Activated CD4-positive, CD25-positive, alpha-beta regulatory T cell (primary cell): ENCODE measurements around the gene MRPL14.

ENCODE experiments used
- DNase-seq, 4 experiments: peaks; one replicate each; lab custom pipeline; 2025; lab: John Stamatoyannopoulos, UW

MRPL14 gene

DNA sequence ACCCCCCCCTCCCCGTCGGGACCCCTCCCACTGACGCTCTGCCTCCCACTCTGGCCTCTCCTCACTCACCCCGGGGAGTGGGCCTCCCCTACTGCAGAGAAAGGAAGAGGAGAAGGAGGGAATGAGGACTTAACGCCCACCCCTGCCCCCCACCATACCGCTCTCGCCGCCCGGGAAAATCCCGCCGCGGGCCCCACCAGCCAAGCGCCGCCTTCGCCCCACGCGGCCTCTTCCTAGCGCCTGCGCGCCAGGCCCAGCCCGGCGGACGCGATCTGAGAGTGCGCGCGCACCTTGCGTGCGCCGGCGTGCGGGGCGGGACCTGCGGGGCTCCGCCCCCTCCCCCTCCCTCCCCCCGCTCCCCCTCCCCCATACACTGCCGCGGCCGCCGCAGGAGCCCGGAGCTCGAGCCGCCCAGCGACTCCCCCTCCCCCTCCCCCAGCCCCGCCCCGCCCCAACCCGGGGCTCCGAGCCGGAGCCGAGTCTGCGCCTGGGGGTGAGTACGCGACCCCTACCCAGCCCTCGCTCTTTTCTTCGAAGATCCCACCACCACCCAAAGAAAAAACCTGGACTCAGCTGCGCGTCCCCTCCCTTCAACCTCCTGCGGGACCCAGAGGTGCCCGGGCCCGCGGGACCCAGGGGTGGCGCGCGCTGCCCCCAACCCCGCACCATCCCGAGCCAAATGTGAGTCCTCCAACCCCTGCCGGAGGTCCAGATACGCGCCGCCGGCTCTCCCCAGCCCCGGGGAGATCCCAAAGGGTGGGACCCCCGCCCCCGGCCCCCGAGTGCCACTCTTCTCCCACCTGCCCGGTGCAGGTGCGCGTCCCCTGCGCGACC is at the start of gene MRPL14, which contains the start of gene TMEM63B:
MRPL14 (minus strand) TSS at position 267 of the 834 bp plus-strand sequence. CDS start 10,841 bp downstream, outside the sequence.
TMEM63B (plus strand) TSS at position 369 of the 834 bp plus-strand sequence. CDS start 7,031 bp downstream, outside the sequence.
- peak; percentile 75 to 85 (median 80) for DNase-seq

DNA sequence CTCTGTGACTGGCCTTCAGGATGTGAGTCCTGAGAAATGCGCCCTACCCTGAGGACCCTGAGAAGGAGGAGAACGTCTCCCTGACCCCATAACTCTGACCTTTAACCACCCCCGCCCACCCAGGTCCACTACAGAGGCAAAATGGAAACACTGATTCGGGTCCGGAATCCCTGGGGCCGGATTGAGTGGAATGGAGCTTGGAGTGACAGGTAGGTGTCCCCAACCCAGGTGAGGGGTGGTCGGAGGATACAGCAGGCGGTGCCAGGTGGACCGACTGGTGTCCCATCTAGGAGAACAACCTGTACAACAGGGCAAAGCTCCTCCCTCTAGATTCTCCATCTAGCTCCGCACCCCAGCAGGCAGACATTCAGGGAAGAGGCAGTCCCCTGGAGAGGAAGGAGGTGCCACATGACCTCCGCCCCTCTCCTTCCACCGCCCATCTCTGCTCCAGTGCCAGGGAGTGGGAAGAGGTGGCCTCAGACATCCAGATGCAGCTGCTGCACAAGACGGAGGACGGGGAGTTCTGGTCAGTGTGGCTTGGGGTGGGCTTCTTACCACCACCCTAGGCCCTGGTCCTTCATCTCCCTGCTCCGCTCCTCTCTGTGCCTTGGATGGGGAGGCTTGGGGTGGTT is 49.0 kb upstream of the MRPL14 start:
- DNase-seq, result no peak

DNA sequence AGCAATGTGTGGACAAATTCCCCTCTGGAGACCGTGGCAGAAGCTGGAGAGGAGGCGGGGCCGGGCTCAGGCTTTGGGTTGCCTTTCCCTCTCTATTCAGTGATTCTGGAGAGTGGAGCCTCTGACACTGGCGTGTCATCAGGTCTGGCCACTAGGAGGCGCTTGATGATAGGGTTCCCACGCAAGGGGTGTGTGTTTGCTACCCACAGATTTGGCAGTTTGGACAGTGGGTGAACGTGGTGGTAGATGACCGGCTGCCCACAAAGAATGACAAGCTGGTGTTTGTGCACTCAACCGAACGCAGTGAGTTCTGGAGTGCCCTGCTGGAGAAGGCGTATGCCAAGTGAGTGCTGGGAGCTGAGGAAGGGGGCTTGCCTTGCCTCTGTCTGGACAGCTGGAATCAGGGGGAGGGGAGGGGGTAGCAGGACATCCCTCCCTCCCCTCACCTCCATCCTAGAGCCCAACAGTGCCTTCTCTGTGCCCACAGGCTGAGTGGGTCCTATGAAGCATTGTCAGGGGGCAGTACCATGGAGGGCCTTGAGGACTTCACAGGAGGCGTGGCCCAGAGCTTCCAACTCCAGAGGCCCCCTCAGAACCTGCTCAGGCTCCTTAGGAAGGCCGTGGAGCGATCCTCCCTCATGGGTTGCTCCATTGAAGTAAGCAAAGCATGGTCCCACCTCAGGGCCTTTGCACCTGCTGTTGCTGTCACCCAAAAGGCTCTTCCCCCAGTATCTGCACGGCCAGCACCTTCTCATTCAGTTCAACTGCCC is 45.7 kb upstream of the MRPL14 start:
- DNase-seq, result peak; percentile 48 to 62 (median 61)

DNA sequence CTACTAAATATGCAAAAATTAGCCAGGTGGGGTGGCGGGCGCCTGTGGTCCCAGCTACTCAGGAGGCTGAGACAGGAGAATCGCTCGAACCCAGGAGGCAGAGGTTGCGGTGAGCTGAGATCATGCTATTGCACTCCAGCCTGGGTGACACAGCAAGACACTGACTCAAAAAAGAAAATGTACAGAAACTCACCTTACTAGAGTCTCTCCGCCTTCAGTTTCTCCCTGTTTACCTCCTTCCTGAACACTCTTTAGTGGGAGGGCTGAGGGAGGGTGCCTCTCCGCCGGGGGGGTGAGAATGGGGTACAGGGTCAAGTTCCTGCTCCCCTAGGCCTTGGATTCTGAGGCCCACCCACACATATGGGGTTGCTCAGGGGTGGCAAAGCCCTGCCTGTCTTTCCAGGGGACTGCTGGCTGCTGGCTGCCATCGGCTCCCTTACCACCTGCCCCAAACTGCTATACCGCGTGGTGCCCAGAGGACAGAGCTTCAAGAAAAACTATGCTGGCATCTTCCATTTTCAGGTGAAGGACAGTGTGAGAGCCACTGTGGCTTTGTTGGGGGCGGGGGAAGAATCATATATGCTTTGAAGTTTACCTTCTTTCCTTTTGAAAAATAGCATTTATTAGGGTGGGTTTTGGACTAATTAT is 44.8 kb upstream of the MRPL14 start:
- DNase-seq, result no peak

DNA sequence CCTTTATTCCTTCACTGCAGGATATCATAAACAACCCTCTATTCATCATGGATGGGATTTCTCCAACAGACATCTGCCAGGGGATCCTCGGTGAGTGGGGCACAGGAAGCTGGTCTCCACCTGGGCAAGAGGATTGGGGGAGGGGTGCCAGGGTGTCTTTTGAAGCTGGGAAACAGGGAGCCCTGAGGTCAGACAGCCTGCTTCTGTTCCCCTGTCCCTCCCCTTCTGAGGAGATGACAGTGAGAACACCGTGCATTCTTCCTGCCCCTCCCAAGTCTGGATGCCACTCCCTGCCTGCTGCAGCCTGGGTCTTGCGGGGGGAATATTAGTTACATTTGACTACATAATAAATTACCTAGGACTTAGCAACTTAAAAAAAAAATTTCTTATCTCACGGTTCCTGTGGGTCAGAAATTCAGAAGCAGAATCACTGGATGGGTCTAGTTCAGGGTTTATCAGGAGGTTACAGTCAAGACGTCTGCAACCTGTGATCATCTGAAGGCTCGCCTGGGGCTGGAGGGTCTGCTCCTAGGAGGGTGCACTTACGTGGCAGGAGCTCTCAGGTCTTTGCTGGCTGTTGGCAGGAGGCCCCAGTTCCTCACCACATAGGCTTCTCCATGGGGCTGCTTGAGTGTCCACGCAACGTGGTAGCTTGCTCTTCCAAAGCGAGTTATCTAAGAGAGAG is 42.8 kb upstream of the MRPL14 start:
- DNase-seq, result no peak

DNA sequence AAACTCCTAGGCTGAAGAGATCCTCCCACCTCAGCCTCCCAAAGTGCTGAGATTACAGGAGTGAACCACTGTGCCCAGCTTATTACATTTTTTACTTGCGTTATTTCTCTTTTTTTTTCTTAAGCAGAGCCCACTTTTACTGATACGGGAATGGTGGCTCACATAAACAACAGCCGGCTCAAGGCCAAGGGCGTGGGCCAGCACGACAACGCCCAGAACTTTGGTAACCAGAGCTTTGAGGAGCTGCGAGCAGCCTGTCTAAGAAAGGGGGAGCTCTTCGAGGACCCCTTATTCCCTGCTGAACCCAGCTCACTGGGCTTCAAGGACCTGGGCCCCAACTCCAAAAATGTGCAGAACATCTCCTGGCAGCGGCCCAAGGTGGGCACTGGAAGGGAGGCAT is 41.9 kb upstream of the MRPL14 start:
- no peak for DNase-seq

DNA sequence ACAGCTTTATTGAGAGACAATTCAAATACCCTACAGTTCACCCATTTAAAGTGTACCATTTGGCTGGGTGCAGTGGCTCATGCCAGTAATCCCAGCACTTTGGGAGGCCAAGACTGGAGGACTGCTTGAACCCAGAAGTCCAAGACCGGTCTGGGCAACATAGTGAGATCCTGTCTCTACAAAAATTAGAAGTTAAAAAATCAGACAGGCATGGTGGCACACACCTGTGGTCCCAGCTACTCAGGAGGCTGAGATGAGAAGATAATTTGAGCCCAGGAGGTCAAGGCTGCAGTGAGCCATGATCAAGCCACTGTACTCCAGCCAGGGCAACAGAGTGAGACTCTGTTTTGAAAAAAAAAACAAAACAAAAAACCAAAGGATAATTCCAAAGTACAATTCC is 40.3 kb upstream of the MRPL14 start:
- no peak for DNase-seq

DNA sequence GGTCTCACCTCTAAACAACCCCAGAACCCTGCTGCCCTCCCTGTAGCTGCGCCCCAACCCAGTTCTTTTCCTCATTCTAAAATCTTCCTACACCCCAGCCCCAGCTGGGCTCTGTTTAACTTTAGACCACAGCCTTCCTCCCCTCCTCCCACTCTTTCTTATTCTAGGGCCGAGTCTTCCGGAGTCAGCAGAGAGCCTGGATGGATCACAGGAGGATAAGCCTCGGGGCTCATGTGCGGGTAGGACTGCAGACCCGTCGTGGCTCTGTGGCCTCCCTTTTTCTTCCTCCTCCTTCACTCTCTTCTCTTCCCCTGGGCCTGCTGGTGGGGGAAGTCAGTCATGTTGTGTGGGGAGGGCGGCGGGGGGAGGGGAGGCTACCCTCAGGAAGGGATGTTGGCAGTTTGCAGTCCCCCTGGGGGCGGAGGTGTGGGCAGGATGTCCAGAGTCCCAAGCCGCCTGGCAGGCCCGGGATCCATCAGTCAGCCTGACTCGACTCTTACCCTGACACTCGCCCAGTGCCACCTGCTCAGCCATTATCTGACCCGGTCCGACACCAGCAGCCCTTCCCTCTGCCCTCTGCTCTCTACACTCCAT is 39.4 kb upstream of the MRPL14 start:
- DNase-seq, result no peak

DNA sequence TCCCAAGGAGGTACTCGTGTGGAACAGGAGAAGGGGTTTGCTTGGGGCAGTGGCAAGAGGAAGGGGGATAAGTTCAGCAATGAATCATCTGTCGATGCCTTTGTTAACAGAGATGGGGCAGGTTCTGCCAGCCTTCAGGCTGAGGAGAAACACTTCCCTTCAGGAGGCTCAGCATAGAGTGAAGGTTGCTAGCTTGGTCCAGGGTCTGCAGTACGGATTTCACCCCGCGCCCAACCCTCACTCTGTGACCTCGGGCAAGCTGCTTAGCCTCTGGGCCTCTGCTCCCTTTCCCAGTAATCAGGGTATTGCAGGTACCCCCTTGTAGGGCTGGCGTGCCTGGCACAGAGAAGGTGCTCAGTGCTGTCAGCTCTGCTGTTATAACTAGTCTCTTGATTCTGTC is 38.9 kb upstream of the MRPL14 start:
- no peak for DNase-seq

DNA sequence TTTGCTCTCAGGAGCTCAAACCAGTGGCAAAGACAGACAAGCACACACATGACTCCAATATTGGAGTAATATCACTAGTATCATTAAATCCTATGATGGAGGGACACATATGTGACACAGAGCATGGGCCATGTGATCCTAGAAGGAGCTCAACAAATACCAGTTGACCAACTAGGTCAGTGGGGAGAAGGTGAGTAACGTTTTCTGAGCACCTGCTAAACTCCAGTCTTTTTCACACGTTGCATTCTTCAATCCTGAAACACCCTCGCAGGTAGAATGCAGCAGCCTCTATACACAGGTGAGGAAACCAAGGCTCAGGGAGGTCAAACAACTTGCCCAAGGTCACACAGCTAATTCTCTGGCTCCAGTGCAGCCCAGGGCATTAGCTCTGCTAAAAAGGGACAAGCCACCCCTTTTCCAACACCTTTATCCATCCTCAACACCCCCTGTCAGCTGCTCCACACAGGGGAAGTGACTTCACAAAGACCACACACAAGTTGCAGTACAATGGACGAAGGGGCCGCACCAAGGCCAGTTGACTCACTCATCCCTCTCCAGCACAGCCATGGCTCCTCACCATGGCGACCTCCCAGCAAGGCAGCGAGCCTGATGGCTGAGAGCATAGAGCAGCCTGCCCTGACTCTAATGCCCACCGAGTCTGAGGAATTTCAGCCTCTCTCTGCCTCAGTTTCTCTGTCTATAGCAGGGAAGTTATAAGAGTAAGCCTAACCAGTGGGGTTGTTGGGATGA is 35.8 kb upstream of the MRPL14 start:
- no peak for DNase-seq

DNA sequence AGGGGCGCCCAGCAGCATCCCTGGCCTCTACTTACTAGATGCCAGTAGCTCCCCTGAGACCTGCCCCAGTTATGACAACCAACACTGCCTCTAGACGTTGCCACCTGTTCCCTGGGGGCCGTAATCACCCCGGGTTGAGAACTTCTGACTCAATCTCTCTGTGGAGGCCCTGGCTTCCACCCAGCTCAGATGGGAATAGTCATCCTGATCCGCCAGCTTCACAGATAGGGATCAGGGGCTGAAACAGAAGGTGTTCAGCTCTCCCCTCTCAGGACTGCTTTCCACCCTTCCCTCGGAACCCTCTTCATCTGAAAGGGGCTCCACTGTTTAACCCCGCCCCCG is 34.7 kb upstream of the MRPL14 start:
- DNase-seq, result no peak

DNA sequence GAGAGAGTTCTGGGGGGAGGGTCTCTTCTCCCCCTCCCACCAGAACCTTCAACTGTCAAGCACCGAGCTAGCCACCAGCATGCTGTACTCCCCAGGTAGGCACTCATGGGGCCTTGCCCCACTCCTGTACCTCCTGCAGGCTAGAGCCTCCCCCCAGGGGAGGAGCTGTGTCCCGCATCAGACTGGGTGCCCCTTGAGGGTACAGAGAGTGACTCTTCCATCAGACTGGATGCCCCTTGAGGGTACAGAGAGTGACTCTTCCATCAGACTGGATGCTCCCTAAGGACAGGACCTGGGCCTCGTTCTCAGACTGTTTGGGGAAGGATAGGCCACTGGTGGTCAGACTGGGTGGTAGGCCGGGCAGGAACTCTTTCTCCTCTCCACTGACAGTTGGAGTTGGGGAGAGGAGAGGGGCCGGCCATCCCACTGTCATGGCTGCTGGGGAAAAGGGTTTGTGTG is 31.5 kb upstream of the MRPL14 start, which contains the start of gene CAPN11:
CAPN11 (plus strand) TSS at position 51 of the 459 bp plus-strand sequence; CDS start at position 80, 29 bp downstream.
- no peak for DNase-seq

DNA sequence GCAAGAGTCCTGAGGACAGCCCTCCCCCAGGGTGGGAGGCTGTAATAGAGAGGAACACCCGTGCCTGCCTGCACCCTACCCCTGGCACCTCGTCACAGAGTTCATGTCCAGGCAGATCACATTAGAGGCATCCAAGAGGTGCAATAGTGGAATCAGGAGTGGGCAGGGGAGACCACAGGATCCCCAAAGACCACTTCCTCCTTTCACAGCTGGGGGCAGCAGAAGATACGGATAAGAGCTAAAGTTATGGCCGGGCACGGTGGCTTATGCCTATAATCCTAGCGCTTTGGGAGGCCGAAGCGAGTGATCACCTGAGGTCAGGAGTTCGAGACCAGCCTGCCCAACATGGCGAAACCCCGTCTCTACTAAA is 29.9 kb upstream of the MRPL14 start:
- no peak for DNase-seq

DNA sequence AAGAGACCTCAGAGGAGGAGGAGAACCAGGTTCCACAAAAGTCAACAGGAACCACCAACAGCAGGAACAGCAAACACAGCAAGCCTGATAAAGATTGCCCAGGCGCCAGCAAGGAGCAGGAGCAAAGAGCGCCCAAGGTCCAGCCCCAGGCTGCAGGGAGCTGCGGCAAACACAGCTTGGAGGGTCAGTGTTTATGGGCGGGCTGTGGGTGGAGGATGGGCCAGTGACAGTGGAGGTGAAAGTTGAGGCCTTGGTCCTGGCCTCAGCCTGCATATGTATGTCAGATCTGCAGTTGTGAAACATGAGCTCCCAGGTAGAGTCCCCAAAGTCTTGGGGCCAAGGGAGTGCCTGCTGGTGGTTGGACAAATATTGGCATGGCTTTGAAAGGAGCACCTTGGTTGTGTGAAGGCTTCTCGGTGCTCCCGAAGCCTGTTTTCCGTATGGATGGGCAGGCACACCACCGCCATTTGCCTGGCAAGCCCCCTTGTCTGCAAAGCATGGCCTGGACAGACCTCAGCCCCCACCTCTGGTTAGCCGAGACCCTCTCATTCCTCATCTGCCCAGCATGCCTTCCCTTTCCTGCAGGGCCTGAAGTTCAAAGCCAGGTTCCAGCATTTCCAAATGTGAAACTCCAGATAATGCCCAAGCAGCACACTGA is 29.4 kb upstream of the MRPL14 start:
- no peak for DNase-seq

DNA sequence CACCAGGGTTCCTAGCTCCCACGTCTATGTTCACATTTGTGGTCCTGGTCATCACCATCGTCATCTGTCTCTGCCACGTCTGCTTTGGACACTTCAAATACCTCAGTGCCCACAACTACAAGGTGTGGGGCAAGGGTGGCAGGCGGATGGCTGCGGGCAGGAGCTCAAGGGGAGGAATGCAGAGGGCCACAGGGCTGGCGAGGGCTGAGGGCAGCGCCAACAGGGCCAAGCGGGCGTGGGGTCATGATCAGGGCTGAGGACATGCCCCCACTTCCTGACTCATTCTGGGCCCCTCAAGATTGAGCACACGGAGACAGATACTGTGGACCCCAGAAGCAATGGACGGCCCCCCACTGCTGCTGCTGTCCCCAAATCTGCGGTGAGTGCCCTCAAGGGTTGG is 26.8 kb upstream of the MRPL14 start:
- DNase-seq, result no peak

DNA sequence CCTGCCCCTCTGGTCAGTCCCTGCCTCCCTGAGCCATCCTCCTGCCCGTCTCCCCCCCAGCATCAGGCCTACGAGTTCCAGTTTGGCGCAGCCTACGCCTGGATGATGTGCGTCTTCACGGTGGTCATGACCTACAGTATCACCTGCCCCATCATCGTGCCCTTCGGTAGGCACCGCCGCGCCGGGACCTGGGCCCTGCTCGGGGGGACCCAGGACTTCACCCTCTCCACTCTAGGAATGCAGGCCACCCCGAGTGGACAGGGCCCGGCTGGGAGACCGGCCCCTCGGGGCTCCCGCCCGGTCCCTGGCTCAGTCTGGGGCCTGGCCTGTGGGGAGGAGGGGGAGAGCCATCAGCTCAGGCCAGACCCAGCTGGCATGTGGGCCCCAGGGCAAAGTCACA is 25.3 kb upstream of the MRPL14 start:
- DNase-seq, result no peak

DNA sequence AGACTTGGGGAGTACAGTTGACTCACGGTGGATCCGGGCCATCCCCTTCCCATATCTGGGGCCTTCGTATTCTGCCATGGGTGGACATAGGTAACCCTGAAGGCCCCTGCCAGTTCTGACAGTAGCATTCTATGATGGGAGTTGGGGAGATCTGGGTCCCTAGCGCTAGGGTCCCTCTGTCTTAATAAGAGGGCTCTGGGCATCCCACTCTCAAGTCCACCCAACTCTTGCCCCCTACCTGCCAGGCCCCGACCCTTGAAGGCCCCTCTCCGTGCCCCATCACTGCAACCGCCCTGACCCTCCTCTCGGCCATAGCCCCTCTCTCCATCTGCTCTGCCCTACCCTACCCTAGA is 24.8 kb upstream of the MRPL14 start:
- DNase-seq, result no peak

DNA sequence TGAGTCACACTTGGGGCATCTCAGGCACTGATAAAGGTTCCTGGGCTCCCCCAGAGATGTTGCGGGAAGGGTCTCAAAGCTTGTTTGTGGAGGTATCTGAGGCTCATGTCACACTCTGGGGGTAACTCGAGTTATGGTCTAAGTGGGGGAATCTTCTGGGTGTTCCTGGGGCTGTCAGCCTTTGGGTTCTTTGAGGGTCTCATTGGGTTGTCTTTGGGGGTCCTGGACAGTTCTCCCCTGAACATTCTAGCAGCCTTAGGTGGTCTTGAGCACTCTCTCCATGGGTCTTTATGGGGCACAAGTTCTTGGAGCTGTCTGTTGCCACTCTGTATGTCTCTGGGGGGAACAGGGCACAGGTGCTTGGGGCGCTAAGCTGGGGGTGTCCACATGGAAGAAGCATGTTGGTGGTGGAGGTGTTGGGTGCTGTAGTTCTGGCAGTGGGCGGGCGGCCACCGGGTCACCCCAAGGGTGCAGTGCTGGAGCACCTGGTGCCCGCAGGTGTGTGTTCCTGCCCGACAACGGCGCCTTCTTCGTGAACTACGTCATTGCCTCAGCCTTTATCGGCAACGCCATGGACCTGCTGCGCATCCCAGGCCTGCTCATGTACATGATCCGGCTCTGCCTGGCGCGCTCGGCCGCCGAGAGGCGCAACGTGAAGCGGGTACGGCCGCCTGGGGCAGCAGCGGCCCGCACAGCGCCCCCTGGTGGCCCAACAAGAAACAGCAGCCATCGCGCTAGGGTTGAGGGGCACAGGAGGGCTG is 24.3 kb upstream of the MRPL14 start:
- DNase-seq, result peak; percentile 47 to 69 (median 62)

DNA sequence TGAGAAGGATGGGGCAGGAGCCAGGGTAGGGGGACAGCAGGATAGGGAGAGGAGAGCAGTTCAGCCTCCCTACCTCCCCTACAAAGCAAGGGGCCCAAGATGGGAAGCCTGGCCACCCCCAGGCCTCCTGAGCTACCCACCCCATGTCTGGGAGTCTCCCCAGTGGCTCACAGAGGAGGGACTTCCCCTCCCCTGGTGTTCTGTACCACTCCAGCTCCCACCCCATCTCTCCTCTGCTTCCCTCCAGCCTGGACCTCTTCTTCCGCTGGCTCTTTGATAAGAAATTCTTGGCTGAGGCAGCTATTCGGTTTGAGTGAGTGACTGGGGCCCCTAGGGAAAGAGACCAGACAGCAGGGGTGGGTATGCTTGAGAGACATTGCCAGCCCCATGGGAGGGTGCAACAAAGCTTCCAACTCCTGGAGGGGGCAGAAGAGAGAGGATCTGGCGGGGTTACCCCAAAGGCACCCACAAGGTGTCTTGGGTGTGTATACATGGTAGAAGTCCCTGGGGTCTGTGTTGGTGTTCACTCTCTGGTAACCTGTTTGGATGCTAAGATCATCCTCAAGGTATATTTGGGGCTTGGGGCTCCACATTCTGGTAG is 23.2 kb upstream of the MRPL14 start:
- DNase-seq, result no peak
